Suprapubic skin (tissue), 4 donors: Measurements from ENCODE around the gene IMMP2L.

Experiments used
- CTCF ChIP-seq, 2 donors: fragments of 200-600 bp in 1 of 2; fragments of 450-650 bp in 1 of 2; sonication (generic) in 1 of 2; IDR thresholded peaks; one replicate each; pipeline ENCODE4 v1.5.1; 2016 to 2019; ENCODE audit warnings: antibody characterized with exemption in 2 of 2, mild to moderate bottlenecking in 1 of 2, moderate library complexity in 1 of 2
- EP300 ChIP-seq: sonication (generic); formaldehyde crosslinking; IDR thresholded peaks from one replicate; pipeline ENCODE4 v1.6.1; 2017; ENCODE audit warnings: antibody characterized with exemption
- POLR2A ChIP-seq, 2 donors: fragments of 450-650 bp; IDR thresholded peaks; one replicate each; pipeline ENCODE4 v1.6.1; 2017; ENCODE audit warnings: antibody characterized with exemption in 2 of 2, mild to moderate bottlenecking in 2 of 2, moderate library complexity in 2 of 2
- POLR2AphosphoS5 ChIP-seq, 3 donors: sonication (generic); formaldehyde crosslinking; IDR thresholded peaks; one replicate each; pipeline ENCODE4 v1.6.1; 2017; ENCODE audit warnings: antibody characterized with exemption in 3 of 3

DNA sequence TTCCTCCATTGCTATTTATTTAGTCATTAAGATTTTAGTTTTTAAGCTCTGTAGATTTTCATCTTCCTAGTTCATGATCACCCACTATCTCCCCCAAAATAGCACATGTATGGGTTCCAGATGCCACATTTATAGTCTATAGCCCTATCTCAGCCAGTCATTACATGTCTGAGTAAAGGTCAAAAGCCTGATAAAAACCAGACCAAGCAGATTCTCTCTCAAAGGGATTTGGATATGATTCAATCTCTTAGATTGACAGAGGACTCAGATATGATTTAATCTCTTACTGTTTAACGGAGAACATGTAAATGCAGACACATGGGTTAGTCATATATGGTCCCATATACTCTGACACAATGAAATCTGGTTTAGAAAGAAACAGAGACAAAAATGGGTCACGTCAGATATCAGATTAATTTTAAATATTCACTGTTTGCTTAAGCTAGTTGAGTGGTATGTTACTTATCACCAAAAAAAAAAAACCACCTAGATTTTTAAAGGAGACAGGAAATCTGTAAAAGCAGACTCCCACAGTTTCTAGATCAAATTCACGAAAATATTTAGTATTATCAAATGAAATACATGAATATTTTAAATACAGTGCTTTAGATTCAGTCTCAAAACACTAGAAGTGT, 578.4 kb downstream of the IMMP2L start:
- no peak for TF ChIP-seq CTCF (IDR thresholded peaks at IDR 0.05)
- TF ChIP-seq POLR2A (IDR thresholded peaks at IDR 0.05) = no peak
- TF ChIP-seq EP300 = no peak
- TF ChIP-seq POLR2AphosphoS5 (IDR thresholded peaks at IDR 0.05) = no peak
